GM12878 (cell line): Measurements from ENCODE around the gene BICC1. TPM values are rescaled to one million over a fixed set of nuclear protein-coding genes. Genes with fewer than 3 reads are reported as not detected.

Source experiments
- ATAC-seq: fragments of 200-7000 bp; cut with Tn5 transposase; 3 replicates; pipeline ENCODE4 v1.9.1; 2020; ENCODE audit warnings: mild to moderate bottlenecking, moderate library complexity
- BruUV-seq: library from RNA; stranded (reverse); fragments of 400-500 nt; replicated peaks from 2 replicates; lab custom pipeline; 2021; lab: Mats Ljungman, UMichigan
- CTCF ChIA-PET: fragments of 300-600 bp; sonication (Branson Sonifier 250); formaldehyde crosslinking; extraction: SDS; loops from one replicate; lab custom pipeline; 2021; ENCODE audit warnings: inconsistent platforms; lab: Yijun Ruan, JAX
- POLR2A ChIA-PET: fragments of 350-600 bp; formaldehyde crosslinking; extraction: SDS; loops from one replicate; lab custom pipeline; 2021; ENCODE audit warnings: inconsistent platforms; lab: Charles Lee
- RAD21 ChIA-PET: fragments of 300-600 bp; sonication (Branson Sonifier 250); formaldehyde crosslinking; loops from one replicate; lab custom pipeline; 2023; ENCODE audit warnings: antibody characterized with exemption; ENCODE audit not compliant: unreplicated experiment; lab: Charles Lee
- SMC1A ChIA-PET: fragments of 300-600 bp; sonication (Branson Sonifier 250); formaldehyde crosslinking; loops from one replicate; lab custom pipeline; 2023; ENCODE audit not compliant: unreplicated experiment, uncharacterized antibody; lab: Charles Lee
- DNase-seq: peaks from one replicate; pipeline ENCODE4 v3.0.0-alpha.2; 2011; ENCODE audit warnings: low read depth, low spot score
- FAIRE-seq: peaks from 3 replicates; lab custom pipeline; 2011; peaks lifted over from hg19 to GRCh38; lab: Jason Lieb, UNC
- H2AFZ ChIP-seq: 2 replicates; pipeline ENCODE4 v1.6.0; 2011; ENCODE audit warnings: low read depth, low read length, control low read depth; ENCODE audit not compliant: control insufficient read depth
- H3K27ac ChIP-seq: 2 replicates; pipeline ENCODE4 v1.5.1; 2011; ENCODE audit warnings: control low read depth; ENCODE audit not compliant: control insufficient read depth, insufficient read depth
- H3K27me3 ChIP-seq, 2 experiments: replicated peaks in 1 of 2; 2 replicates each; pipeline versions ENCODE4 v1.6.0 to v1.6.1; 2011; ENCODE audit warnings: low read length in 1 of 2; ENCODE audit not compliant: control insufficient read depth in 2 of 2, insufficient read depth in 2 of 2
- H3K36me3 ChIP-seq, 2 experiments: 2 replicates each; pipeline ENCODE4 v1.5.1; 2011; ENCODE audit warnings: low read length in 1 of 2; ENCODE audit not compliant: control insufficient read depth in 2 of 2, insufficient read depth in 2 of 2
- H3K4me1 ChIP-seq: 2 replicates; pipeline ENCODE4 v1.6.1; 2011; ENCODE audit warnings: mild to moderate bottlenecking, low read length, moderate library complexity, mixed read lengths; ENCODE audit not compliant: control insufficient read depth, insufficient read depth
- H3K4me2 ChIP-seq: 2 replicates; pipeline ENCODE4 v1.6.0; 2011; ENCODE audit warnings: control low read depth; ENCODE audit not compliant: control insufficient read depth, insufficient read depth
- H3K4me3 ChIP-seq: fragments of 200-600 bp; sonication (generic); 2 replicates; pipeline ENCODE4 v1.5.1; 2016
- H3K79me2 ChIP-seq: 2 replicates; pipeline ENCODE4 v1.6.0; 2011; ENCODE audit warnings: low read length; ENCODE audit not compliant: control insufficient read depth, insufficient read depth
- H3K9ac ChIP-seq: 2 replicates; pipeline ENCODE4 v1.8.0; 2011; ENCODE audit warnings: low read length, control low read depth, mixed read lengths; ENCODE audit not compliant: control insufficient read depth, insufficient read depth
- H3K9me3 ChIP-seq: replicated peaks from 3 replicates; pipeline ENCODE4 v1.5.1; 2011; ENCODE audit warnings: mild to moderate bottlenecking, low read length; ENCODE audit not compliant: control insufficient read depth, insufficient read depth
- H4K20me1 ChIP-seq: 2 replicates; pipeline ENCODE4 v1.6.0; 2011; ENCODE audit not compliant: control insufficient read depth, insufficient read depth
- CHD4 ChIP-seq: fragments of 200-600 bp; sonication (generic); IDR thresholded peaks from 2 replicates; pipeline ENCODE4 v1.6.1; 2016; ENCODE audit warnings: mild to moderate bottlenecking
- PAX8 ChIP-seq: fragments of 450-650 bp; IDR thresholded peaks from 2 replicates; pipeline ENCODE4 v1.6.1; 2017; ENCODE audit warnings: mild to moderate bottlenecking, moderate library complexity
- TAF1 ChIP-seq: IDR thresholded peaks from 2 replicates; pipeline ENCODE4 v1.6.1; 2011; ENCODE audit warnings: mild to moderate bottlenecking, low read depth, low read length, borderline replicate concordance
- ZNF384 ChIP-seq: IDR thresholded peaks from 2 replicates; pipeline ENCODE4 v1.6.1; 2012; ENCODE audit warnings: low read depth, mild to moderate bottlenecking, low read length, improper control_type of control experiment, borderline replicate concordance
- WGBS: methylation state at CpG from one replicate; pipeline ENCODE4 v1.1.6; 2016; ENCODE audit warnings: low lambda C conversion rate; ENCODE audit not compliant: insufficient replicate concordance, insufficient coverage; ENCODE audit errors: missing lambda C conversion rate; 5-methylcytosine and 5-hydroxymethylcytosine counted together
- in situ Hi-C: fragments of 300-500 bp; cut with MboI; formaldehyde crosslinking; loops from 9 replicates; pipeline ENCODE4 v1.14.3; 2018; ENCODE audit warnings: mixed read lengths
- intact Hi-C: fragments of 100-400 bp; cut with micrococcal nuclease; formaldehyde crosslinking; loops from one replicate; pipeline ENCODE4 v1.14.2; 2022; ENCODE audit not compliant: unreplicated experiment
- polyA plus RNA-seq, 11 experiments: library from polyadenylated mRNA; depleted of rRNA in 4 of 11; unstranded in 6 of 11; stranded (reverse) in 5 of 11; fragments of >200 nt; fragmentation: Nextera tagmentation in 4 of 11; fragmentation: Illumina TruSeq in 1 of 11; extraction: Ambion mirVana in 4 of 11; extraction: Trizol in 1 of 11; gene quantifications; 1 replicate in 1 of 11; 2 replicates in 10 of 11; pipeline versions ENCODE4 v1.2.1 to v1.2.3, GENCODE V29; 2011 to 2016; ENCODE audit warnings: inconsistent platforms in 2 of 11, missing spikeins in 2 of 11, low read depth in 1 of 11
- total RNA-seq, 4 experiments: library from RNA; depleted of rRNA in 3 of 4; stranded (reverse); fragments of >200 nt in 3 of 4; fragmentation: Illumina TruSeq in 1 of 4; extraction: Trizol in 1 of 4; gene quantifications; 2 replicates each; pipeline versions ENCODE4 v1.2.1 to v1.2.3, GENCODE V29; 2013 to 2021
- TF ChIP-seq, protein P1 (sequence below): IDR thresholded peaks from 2 replicates; pipeline ENCODE4 v1.6.1; 2012; ENCODE audit warnings: improper control_type of control experiment, low read depth, low read length; ENCODE audit not compliant: insufficient replicate concordance
- TF ChIP-seq, protein P2 (sequence below), 3 experiments: IDR thresholded peaks in 2 of 3; conservative IDR thresholded peaks in 1 of 3; 2 replicates each; pipeline ENCODE4 v1.5.1; 2011; ENCODE audit warnings: low read depth in 3 of 3, low read length in 3 of 3, mild to moderate bottlenecking in 3 of 3, control low read depth in 2 of 3, moderate library complexity in 2 of 3, inconsistent platforms in 1 of 3, mixed read lengths in 1 of 3; ENCODE audit not compliant: control insufficient read depth in 2 of 3, insufficient read depth in 1 of 3; ENCODE audit errors: extremely low read depth in 1 of 3

BICC1 gene
- total and polyA plus RNA-seq, 10 of the 15 experiments (the other 5 are each of a cell fraction or from before 2014, with no cell fraction given), result 0.01 to 0.10 (median 0.04) TPM; not detected in 5

DNA sequence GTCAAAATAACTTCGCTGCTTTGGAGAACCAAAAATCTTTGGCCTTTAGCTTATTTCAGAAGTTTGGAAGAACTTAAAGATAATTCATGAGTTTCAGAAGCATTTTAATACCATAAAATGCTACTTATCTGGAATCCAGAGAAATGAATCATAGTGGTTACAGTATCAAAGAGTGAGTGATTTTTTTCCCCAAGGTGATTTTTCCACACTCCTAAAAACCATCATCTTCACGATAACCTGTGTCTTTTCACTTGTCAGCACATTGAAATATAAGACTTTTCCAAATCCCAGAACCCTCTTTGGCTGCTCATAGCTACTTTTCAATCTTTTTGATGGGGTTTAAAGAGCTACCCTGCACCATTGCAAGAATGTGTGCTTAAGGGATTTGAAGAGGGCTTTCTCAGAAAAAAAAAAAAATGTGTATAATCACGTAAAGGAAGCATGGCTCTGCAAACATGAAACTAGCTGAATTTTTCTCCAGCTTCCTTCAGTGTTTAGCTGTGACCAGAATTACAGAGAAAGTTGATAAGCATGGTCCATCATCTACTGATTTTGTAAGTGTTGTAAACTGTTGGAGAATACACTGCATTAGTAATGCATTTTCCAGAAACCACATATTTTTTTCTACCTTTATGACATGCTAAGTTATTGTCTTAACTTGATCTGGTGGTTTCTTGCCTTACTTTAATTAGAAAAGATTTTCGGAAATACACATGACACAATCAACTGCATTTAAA lies 134.9 kb downstream of the BICC1 start (continued):
- TF ChIP-seq, protein P1, sequence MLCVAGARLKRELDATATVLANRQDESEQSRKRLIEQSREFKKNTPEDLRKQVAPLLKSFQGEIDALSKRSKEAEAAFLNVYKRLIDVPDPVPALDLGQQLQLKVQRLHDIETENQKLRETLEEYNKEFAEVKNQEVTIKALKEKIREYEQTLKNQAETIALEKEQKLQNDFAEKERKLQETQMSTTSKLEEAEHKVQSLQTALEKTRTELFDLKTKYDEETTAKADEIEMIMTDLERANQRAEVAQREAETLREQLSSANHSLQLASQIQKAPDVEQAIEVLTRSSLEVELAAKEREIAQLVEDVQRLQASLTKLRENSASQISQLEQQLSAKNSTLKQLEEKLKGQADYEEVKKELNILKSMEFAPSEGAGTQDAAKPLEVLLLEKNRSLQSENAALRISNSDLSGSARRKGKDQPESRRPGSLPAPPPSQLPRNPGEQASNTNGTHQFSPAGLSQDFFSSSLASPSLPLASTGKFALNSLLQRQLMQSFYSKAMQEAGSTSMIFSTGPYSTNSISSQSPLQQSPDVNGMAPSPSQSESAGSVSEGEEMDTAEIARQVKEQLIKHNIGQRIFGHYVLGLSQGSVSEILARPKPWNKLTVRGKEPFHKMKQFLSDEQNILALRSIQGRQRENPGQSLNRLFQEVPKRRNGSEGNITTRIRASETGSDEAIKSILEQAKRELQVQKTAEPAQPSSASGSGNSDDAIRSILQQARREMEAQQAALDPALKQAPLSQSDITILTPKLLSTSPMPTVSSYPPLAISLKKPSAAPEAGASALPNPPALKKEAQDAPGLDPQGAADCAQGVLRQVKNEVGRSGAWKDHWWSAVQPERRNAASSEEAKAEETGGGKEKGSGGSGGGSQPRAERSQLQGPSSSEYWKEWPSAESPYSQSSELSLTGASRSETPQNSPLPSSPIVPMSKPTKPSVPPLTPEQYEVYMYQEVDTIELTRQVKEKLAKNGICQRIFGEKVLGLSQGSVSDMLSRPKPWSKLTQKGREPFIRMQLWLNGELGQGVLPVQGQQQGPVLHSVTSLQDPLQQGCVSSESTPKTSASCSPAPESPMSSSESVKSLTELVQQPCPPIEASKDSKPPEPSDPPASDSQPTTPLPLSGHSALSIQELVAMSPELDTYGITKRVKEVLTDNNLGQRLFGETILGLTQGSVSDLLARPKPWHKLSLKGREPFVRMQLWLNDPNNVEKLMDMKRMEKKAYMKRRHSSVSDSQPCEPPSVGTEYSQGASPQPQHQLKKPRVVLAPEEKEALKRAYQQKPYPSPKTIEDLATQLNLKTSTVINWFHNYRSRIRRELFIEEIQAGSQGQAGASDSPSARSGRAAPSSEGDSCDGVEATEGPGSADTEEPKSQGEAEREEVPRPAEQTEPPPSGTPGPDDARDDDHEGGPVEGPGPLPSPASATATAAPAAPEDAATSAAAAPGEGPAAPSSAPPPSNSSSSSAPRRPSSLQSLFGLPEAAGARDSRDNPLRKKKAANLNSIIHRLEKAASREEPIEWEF, result no peak
- TF ChIP-seq, protein P2, sequence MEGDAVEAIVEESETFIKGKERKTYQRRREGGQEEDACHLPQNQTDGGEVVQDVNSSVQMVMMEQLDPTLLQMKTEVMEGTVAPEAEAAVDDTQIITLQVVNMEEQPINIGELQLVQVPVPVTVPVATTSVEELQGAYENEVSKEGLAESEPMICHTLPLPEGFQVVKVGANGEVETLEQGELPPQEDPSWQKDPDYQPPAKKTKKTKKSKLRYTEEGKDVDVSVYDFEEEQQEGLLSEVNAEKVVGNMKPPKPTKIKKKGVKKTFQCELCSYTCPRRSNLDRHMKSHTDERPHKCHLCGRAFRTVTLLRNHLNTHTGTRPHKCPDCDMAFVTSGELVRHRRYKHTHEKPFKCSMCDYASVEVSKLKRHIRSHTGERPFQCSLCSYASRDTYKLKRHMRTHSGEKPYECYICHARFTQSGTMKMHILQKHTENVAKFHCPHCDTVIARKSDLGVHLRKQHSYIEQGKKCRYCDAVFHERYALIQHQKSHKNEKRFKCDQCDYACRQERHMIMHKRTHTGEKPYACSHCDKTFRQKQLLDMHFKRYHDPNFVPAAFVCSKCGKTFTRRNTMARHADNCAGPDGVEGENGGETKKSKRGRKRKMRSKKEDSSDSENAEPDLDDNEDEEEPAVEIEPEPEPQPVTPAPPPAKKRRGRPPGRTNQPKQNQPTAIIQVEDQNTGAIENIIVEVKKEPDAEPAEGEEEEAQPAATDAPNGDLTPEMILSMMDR (IDR thresholded peaks at IDR 0.05 in 2 of 3, conservative IDR thresholded peaks at IDR 0.05 in 1 of 3; ENCODE audit: control insufficient read depth in 2 of 3, extremely low read depth in 1 of 3, insufficient read depth in 1 of 3, low read depth in 3 of 3, low read length in 3 of 3), result no peak

DNA sequence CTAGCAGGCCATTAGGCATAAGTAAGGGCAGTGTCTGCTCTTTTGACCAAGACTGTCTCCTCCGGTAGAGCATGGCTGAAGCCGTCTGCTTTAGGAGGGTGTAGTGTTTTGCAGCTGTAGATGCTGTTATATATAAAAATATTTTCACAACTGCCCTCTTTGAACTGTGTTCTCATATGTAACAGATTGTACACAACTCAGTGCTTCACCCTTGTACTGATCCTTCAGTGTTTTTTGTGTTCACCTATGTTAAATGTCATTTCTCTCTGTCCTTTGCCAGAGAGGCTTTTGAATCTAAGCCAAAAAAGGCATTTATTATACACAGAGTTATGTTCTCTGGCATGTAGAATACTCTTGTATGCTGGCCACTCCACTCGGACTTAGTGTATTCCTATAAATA lies 135.5 kb downstream of the BICC1 start:
- 16% methylated on average over 3 of the region's 3 CpGs for WGBS

More for the DNA sequence above, 135.5 kb downstream of the BICC1 start:
- Histone ChIP-seq H3K4me1 (no peaks in the 10 kb centered on the region), H3K4me2 (no peak overlapping the region), H3K79me2 (no peaks in the 10 kb centered on the region), H2AFZ (no peak overlapping the region), H3K27ac (no peak overlapping the region), H3K27me3 (no peaks in the 10 kb centered on the region; a peak in 1 of 4 replicates), H4K20me1 (no peaks in the 10 kb centered on the region), H3K4me3 (no peak overlapping the region), H3K9me3 (no peaks in the 10 kb centered on the region), H3K9ac (no peak overlapping the region), H3K36me3 (no peaks in the 10 kb centered on the region)
- BruUV-seq, result no TSS peak
- DNase-seq (no peak), FAIRE-seq (no peak), ATAC-seq (no peak)
- ChIA-PET RAD21 (no interaction called here), CTCF (no interaction called here), SMC1A (no interaction called here), POLR2A (no interaction called here)
- intact Hi-C loops, result no loop called here
- in situ Hi-C loops, result no loop called here
- TF ChIP-seq PAX8, result no peak
- no peak for TF ChIP-seq CHD4
- TF ChIP-seq ZNF384, result no peak
- no peak for TF ChIP-seq TAF1
